GM18517 (cell line): ENCODE results near the gene MAIP1.
A peak's percentile ranks its signal among the peaks of the same experiment; 100 is the strongest.
"Not testable (repeated sequence)": the region's sequence is repeated elsewhere in the genome, so short reads cannot be mapped to it uniquely, and the experiment has no call there.

ENCODE experiments used
- ATAC-seq: cut with Tn5 transposase; IDR thresholded peaks from one replicate; pipeline ENCODE4 v1.9.1; 2021; ENCODE audit warnings: mild to moderate bottlenecking, moderate library complexity; ENCODE audit not compliant: unreplicated experiment

Gene MAIP1

DNA sequence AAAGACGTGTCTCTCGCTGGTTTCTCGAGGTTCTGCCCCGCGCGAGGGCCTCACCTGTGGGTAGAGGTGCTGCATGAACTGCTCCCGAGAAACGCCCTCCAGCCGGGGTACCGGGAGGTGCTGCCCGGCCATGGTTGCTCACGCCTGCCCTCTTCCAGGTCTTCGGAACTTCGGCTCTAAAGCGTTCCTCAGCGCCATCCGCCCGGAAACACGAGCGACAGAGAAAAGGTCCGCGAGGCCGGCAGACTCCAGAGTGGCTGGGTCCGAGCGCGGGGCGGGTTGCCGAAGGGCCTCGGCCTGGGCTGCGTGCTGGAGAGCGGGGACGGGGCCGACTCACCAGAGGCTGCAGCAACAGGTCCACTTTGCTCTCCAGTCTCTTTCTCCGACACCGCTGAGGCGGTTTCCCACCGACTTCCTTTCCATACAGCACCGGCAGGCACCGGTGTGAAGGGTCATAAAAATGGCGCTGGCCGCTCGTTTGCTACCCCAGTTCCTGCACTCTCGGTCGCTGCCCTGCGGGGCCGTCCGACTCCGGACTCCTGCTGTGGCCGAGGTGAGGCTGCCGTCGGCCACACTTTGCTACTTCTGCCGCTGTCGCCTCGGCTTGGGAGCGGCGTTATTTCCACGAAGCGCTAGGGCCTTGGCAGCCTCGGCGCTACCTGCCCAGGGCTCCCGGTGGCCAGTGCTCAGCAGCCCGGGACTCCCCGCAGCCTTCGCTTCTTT, at the start of gene MAIP1, which contains the start of gene TYW5:
Gene MAIP1, plus strand, starts transcription at position 244 of the 723 bp plus-strand sequence. Its CDS starts 217 bp downstream, at position 461.
Gene TYW5, minus strand, starts transcription at position 153 of the 723 bp plus-strand sequence. Its CDS starts 21 bp downstream, at position 132.
- ATAC-seq, result peak; percentile 87

DNA sequence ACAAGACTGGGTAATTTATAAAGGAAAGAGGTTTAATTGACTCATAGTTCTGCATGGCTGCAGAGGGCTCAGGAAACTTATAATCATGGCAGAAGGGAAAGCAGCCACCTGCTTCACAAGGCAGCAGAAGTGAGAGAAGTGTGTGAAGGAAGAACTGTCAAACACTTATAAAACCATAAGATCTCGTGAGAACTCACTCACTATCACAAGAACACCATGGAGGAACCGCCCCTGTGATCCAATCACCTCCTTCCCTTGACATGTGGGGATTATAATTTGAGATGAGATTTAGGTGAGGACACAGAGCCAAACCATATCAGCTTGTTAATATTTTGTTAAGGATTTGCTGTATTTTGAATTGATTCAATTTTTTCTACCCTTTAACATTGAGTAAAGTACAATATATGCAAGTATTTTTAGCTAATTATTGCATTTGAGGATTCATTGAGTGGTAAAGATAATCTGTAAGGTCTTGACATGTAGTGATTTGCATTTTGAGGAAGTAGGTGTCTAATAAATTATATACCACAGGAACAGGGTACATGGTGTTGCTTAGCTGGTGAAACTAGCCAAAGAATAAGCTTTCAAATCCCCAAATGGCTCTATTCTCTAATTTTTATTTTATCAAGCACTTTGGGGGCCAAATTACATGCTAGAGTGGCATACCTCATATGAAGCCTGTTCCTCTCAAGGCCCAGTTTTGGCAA, 48.2 kb upstream of the MAIP1 start:
- ATAC-seq, result no peak

- ATAC-seq, result no peak
Observed at GRCh38 chr2:199910338-199911051, 44.9 kb upstream of the MAIP1 start.

- peak; percentile 85 for ATAC-seq
Observed at GRCh38 chr2:199911052-199911876, 44.1 kb upstream of the MAIP1 start, which contains the start of gene C2orf69. Gene C2orf69, plus strand, starts transcription at chr2:199911293. Its CDS starts 146 bp downstream, at chr2:199911439.

DNA sequence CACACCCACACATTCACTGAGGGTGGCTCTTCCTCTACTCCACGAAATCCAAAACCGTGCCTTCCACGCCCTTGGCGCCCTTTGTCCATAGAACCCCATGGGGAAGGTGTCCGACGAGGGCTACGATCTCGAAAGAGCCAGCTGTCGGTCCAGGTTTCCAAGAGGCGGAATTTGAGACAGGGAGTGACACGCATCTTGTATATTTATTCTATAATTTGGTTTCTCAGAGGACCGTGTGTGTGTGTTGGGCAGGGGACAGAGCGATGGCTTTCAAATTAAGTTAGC, 43.6 kb upstream of the MAIP1 start:
- ATAC-seq, result no peak

DNA sequence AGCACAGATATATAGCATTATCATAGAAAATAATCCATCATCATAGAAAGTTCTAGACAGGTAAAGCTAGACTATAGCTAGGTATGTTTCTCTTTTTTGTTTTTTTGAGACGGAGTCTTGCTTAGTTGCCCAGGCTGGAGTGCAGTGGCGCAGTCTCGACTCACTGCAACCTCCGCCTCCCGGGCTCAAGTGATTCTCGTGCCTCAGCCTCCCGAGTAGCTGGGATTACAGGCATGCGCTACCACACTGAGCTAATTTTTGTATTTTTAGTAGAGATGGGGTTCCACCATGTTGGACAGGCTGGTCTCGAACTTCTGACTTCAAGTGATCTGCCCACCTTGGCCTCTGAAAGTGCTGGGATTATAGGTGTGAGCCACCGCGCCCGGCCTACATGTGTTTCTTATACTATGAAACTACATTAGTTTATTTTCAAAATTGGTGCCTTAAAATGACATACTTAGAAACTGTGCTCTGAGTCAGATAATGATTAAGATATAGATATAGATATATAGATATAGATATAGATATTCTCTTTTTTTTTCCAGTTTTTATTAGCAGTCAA, 42.7 kb upstream of the MAIP1 start:
- ATAC-seq, result not testable (repeated sequence)

DNA sequence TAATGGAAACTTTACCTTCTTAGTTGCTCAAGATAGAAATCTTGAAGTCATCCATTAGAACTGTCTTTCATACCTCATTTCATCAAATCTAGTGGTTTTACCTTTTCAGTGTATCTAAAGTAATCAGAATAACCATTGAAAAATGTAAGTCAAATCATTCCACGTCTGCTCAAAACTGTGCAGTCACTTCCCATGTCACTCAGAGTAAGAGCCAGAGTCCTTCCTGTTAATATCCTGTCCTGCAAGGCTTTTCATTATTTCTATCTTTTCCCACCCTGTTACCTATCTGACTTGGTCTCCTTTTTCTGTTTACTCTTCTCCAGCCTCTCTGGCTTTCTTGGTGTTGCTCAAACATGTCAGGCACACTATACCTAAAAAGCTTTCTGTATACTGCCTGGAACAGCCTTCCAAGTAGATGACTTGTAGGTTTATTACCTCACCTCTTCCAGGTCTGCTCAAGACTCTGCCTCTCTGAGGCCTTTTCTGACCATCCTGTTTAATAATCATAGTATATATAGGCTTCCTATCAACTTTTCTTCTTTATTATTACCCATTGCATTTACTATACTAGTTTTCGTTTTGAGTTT, 40.9 kb upstream of the MAIP1 start:
- no peak for ATAC-seq

- ATAC-seq, result no peak
Observed at GRCh38 chr2:199916980-199917379, 38.4 kb upstream of the MAIP1 start.

DNA sequence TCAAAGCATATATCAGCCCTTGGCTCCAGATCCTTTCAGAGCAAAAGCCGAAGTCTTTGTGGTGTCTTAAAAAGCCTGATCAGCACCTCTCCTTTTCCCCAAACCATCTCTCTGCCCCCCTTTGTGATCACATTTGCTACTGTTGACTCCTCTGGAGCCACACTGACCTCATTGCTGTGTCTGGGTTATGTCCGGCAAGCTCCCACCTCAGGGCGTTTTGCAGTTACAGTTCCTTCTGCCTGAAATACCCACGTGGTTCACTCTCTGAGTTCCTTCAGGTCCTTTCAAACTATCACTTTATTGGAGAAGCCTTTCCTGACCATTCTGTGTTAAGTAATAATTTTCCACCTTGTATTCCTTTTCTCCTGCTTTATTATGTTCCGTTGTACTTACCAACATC, 32.5 kb upstream of the MAIP1 start:
- ATAC-seq, result no peak

- ATAC-seq, result no peak
Observed at GRCh38 chr2:199923924-199924323, 31.5 kb upstream of the MAIP1 start.

- ATAC-seq, result no peak
Observed at GRCh38 chr2:199926806-199927205, 28.6 kb upstream of the MAIP1 start.

GRCh38 chr2:199928226-199928625, 27.2 kb upstream of the MAIP1 start:
- ATAC-seq, result no peak

GRCh38 chr2:199928626-199929025, 26.8 kb upstream of the MAIP1 start:
- no peak for ATAC-seq

DNA sequence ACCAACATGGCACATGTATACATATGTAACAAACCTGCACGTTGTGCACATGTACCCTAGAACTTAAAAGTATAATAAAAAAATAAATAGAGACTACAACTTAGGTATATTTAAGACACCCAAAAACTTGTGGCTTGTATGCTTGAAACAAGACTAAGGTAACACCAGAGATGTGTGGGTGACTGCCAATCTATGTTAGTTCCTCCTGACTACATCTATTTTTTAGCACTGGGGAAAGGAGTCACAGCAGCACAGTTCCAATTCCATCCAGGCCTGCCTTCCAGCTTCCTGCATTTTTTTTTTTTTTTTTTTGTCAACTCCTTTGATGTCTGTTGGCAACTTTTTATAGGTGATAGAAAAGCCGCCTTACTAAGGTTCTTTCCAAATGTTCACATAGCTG, 26.1 kb upstream of the MAIP1 start:
- no peak for ATAC-seq

- ATAC-seq, result no peak
Observed at GRCh38 chr2:199932312-199932855, 23.0 kb upstream of the MAIP1 start.

DNA sequence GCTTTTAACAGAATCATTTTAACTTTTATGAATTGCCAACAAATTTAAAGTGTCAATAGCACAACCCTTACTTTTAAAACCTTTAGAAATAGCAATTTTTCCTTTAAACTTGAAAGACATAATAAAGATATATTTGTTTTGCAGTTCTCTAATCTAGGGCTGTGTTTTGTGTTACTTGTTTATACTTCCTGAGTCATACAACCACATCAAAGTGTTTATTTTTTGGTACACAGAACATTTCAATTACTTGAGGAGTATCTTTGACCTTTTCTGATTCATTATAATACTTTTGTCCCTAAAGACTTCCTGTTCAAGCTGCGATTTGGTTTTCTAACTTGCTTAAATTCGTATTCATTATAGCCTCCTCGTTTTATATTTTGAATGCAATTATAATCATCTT, 21.9 kb upstream of the MAIP1 start:
- no peak for ATAC-seq

- no peak for ATAC-seq
Observed at GRCh38 chr2:199936554-199936953, 18.8 kb upstream of the MAIP1 start.

GRCh38 chr2:199940373-199940772, 15.0 kb upstream of the MAIP1 start:
- no peak for ATAC-seq

DNA sequence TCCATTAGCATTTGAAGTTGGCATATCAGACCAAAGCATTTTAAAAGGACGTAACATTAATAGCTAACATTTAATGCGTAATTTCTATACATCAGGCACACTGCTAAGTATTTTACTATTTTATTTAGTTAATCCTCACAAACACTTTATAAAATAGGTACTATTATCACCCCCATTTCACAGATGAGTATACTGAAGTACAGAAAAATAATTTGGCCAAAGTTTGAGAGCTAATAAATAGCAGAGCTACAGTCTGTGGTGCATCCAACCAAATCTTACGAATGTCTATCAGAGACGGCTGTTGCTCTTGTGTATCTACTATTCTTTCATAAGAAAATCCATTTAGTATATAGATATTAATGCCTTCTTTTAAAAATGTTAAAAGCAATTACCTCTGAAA, 12.0 kb upstream of the MAIP1 start:
- no peak for ATAC-seq

- no peak for ATAC-seq
Observed at GRCh38 chr2:199946196-199946595, 9.2 kb upstream of the MAIP1 start.
